ENCODE measurements around the gene PLEKHG4.

The PLEKHG4 gene

DNA sequence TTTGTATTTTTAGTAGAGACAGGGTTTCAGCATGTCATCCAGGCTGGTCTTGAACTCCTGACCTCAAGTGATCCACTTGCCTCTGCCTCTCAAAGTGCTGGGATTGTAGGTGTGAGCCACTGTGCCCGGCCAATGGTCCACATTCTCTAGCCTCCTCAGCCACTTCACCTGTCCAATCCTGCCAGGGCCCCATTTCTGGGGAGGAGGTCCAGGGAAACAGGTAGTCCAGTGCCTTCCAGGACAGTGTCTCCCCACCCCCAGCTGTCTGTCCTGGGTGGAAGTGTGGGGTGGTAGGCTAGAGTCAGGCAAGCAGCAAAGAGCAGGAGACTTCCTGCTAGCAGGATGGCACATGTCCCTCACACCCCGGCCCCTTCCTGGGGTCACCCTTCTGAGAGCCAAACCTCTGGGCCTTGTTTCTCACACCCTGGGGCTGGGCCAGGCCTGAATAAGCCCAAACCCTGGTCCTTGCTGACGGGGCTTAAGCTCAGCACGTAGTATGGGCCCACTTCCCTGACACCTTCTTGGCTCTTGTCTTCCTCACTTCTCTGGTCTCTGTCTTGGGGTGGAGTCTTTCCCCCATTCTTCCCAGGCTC, 37.1 kb upstream of the PLEKHG4 start:
- no peak overlapping the region for H3K4me3 ChIP-seq (ENCODE audit: low read depth, low read length)
- TF ChIP-seq CTCF (IDR thresholded peaks at IDR 0.05; ENCODE audit: low read depth, low read length, missing control alignments), result no peak
- no peak for DNase-seq (ENCODE audit: low read depth)

DNA sequence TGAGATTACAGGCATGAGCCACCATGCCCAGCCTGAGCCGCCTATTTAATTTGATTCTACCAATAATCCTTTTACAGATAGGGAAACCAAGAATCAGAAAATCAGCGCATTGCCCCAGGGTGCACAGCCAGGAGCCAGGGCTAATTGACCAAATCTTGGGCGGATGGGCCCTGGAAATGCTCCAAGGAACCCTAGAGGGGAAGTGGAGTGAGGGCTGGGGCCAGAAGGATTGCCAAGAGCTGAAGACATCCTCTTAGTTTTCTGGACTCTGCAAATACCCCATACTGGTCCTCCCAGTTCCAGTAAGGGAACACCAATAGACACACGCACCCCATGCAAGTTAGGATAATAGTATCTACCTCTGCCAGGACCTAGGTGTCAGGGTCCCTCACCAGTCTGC, 35.9 kb upstream of the PLEKHG4 start:
- H3K4me3 ChIP-seq (ENCODE audit: low read depth, low read length), result no peak overlapping the region; the same call in 1 of the 2 replicates
- no peak for TF ChIP-seq CTCF (IDR thresholded peaks at IDR 0.05; ENCODE audit: low read depth, low read length, missing control alignments)
- no peak for DNase-seq (ENCODE audit: low read depth)

DNA sequence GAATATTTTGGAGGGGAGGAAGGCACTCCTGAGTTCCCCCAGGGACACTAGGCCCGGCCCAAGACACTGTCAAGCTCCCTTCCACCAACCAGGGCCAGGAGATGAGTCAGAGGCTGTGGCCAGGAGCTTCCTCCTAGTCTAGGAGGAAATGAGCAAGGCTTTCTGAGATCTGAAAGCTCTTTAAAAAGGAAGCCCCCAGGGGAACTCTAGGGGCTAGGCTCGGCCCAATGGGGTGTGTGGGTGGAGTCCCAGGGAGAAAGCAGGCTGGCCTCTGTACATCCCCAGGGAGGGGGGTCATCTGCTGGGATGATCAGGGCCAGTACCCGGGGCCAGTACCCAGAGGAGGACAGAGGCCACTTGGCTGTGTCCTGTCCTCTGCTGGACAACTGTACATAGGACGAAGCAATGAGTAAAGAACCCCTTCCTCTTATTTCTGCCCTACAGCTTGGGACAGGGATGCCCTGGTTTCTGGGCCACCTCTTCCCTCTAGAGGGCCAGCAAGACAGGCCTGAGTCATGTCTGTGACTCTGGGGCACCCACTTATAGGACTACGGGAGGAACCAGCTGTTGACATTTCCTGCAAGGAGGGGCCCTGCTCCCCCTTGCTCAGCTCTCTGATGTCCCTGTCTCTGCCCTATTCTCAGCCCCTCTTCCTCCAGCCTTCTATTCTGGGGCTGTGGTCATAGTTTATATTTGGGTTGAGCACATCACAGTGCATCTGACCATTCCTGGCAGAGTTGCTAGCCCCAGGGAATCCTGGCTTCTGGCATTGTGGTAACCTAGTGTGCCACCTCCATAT, 34.7 kb upstream of the PLEKHG4 start:
- TF ChIP-seq CTCF (IDR thresholded peaks at IDR 0.05; ENCODE audit: low read depth, low read length, missing control alignments), result no peak
- DNase-seq (ENCODE audit: low read depth), result peak; percentile 83
- peak overlapping the region; percentile 85 for H3K4me3 ChIP-seq (ENCODE audit: low read depth, low read length)

- DNase-seq (ENCODE audit: low read depth), result no peak
- no peak for TF ChIP-seq CTCF (IDR thresholded peaks at IDR 0.05; ENCODE audit: low read depth, low read length, missing control alignments)
- peak overlapping the region; percentile 85 for H3K4me3 ChIP-seq (ENCODE audit: low read depth, low read length)
Observed at GRCh38 chr16:67245186-67245585, 34.1 kb upstream of the PLEKHG4 start.

DNA sequence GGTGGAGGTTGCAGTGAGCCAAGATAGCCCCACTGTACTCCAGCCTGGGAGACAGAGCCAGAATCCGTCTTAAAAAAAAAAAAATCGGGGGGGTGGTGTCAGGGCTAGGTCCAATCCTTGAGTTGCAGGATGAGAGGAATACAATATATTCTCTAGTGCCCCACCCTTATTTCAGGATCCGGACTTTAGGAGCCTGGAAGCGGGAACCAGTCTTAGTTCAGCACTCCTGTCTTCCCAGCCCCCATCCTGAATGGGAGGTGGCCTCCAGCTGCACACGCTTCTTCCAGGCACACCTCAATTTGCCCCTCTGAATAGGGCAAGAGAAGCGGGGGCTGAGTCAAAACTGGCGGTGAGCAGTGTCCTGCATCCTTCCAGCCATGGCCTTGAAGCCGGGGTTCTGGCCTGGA, 33.7 kb upstream of the PLEKHG4 start:
- DNase-seq (ENCODE audit: low read depth), result no peak
- no peak for TF ChIP-seq CTCF (IDR thresholded peaks at IDR 0.05; ENCODE audit: low read depth, low read length, missing control alignments)

DNA sequence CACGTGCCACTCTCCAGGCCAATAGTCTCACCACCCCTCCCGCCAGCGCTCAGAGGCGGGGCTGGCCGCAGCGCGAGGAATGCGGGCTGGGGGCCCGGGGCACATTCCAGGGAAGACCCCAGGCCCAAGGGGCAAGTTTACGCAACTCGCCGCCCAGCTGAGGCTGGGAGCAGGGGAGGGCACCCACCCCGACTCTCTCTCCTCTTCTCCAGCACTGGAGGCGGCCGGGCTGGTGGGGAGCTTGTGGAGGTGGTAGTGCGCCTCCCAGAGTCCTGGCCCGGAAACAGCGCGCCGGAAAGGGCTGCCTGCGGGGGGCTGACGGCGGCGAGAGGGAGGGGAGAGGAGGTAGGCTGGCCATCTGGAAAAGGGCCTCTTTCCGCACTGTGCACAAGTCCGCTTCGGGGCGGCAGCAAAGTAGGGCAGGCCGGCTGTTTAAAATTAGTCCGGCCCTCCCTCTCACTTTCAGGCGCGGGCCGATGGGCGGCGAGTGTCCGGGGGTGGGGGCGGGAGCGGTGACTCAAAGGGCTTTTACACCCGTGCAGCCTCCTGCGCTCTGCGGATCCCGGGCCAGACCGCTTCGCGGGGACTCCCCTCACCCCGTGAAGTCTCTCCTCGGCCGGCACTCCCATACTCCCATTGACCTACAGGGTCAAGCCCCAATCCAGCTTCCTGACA, 33.1 kb upstream of the PLEKHG4 start:
- peak; percentile 49 for TF ChIP-seq CTCF (IDR thresholded peaks at IDR 0.05; ENCODE audit: low read depth, low read length, missing control alignments)
- peak; percentile 40 for DNase-seq (ENCODE audit: low read depth)

More for the DNA sequence above, 33.7 kb upstream of the PLEKHG4 start:
- peak overlapping the region; percentile 85 for H3K4me3 ChIP-seq (ENCODE audit: low read depth, low read length)

More for the DNA sequence above, 33.1 kb upstream of the PLEKHG4 start:
- H3K4me3 ChIP-seq (ENCODE audit: low read depth, low read length), result peak overlapping the region; percentile 85
